K562 (cell line): ENCODE results near the gene SUPT3H. TPM values are rescaled to one million over a fixed set of nuclear protein-coding genes. Genes with fewer than 3 reads are reported as not detected.

Source experiments
- EGR1 ChIP-seq: fragments of 450-650 bp; conservative IDR thresholded peaks from 2 replicates; pipeline ENCODE4 v1.6.1; 2017; ENCODE audit warnings: mild to moderate bottlenecking
- FOXA3 ChIP-seq, 2 experiments: fragments of 450-650 bp in 1 of 2; sonication (generic) in 1 of 2; formaldehyde crosslinking; IDR thresholded peaks in 1 of 2; conservative IDR thresholded peaks in 1 of 2; 2 replicates each; pipeline versions ENCODE4 v1.4.0 to v1.8.0; 2020 to 2022; ENCODE audit warnings: mild to moderate bottlenecking in 2 of 2, missing genetic modification reagents in 1 of 2
- FOXJ3 ChIP-seq: sonication (generic); formaldehyde crosslinking; IDR thresholded peaks from 2 replicates; pipeline ENCODE4 v1.4.0; 2020; ENCODE audit warnings: mild to moderate bottlenecking, missing genetic modification reagents
- GATAD2B ChIP-seq: fragments of 450-650 bp; IDR thresholded peaks from 2 replicates; pipeline ENCODE4 v1.6.1; 2017; ENCODE audit warnings: mild to moderate bottlenecking, borderline replicate concordance
- GTF3C2 ChIP-seq: IDR thresholded peaks from 3 replicates; pipeline ENCODE4 v1.6.1; 2011; ENCODE audit warnings: borderline replicate concordance, mild to moderate bottlenecking, moderate library complexity; ENCODE audit not compliant: insufficient read length; ENCODE audit errors: extremely low read depth
- HIVEP1 ChIP-seq: fragments of 250-450 bp; sonication (Bioruptor Pico); IDR thresholded peaks from 2 replicates; pipeline ENCODE4 v1.4.0; 2020; ENCODE audit warnings: mild to moderate bottlenecking
- KLF6 ChIP-seq: fragments of 250-450 bp; sonication (Bioruptor Pico); IDR thresholded peaks from 2 replicates; pipeline ENCODE4 v1.4.0; 2020; ENCODE audit warnings: mild to moderate bottlenecking, moderate library complexity, borderline replicate concordance
- MBD1 ChIP-seq: fragments of 250-450 bp; sonication (Bioruptor Pico); IDR thresholded peaks from 2 replicates; pipeline ENCODE4 v1.8.0; 2022; ENCODE audit warnings: inconsistent platforms
- NFIX ChIP-seq: fragments of 250-450 bp; sonication (Bioruptor Pico); IDR thresholded peaks from 2 replicates; pipeline ENCODE4 v1.4.0; 2020; ENCODE audit warnings: low read depth, mild to moderate bottlenecking, moderate library complexity
- RERE ChIP-seq: sonication (generic); formaldehyde crosslinking; IDR thresholded peaks from 2 replicates; pipeline ENCODE4 v1.8.0; 2023; ENCODE audit warnings: missing genetic modification reagents, mild to moderate bottlenecking, borderline replicate concordance
- SP2 ChIP-seq: IDR thresholded peaks from 2 replicates; pipeline ENCODE4 v1.6.1; 2011; ENCODE audit warnings: mild to moderate bottlenecking, low read depth, low read length, moderate library complexity; ENCODE audit not compliant: poor library complexity, severe bottlenecking; ENCODE audit errors: extremely low read depth
- TCF7 ChIP-seq: sonication (generic); IDR thresholded peaks from 2 replicates; pipeline ENCODE4 v1.6.1; 2016; ENCODE audit warnings: antibody characterized with exemption, borderline replicate concordance
- ZHX1 ChIP-seq: fragments of 150-350 bp; conservative IDR thresholded peaks from 2 replicates; pipeline ENCODE4 v1.6.1; 2014; ENCODE audit warnings: low read length
- ZNF77 ChIP-seq: fragments of 250-450 bp; sonication (Bioruptor Pico); IDR thresholded peaks from 2 replicates; pipeline ENCODE4 v1.5.0; 2020
- ZSCAN29 ChIP-seq: fragments of 450-650 bp; IDR thresholded peaks from 2 replicates; pipeline ENCODE4 v1.6.1; 2017
- polyA plus RNA-seq, 8 experiments: library from polyadenylated mRNA; depleted of rRNA in 4 of 8; stranded (reverse) in 5 of 8; unstranded in 3 of 8; fragments of >200 nt; fragmentation: Nextera tagmentation in 2 of 8; fragmentation: Illumina TruSeq in 1 of 8; extraction: Ambion mirVana in 2 of 8; extraction: Trizol in 1 of 8; gene quantifications; 2 replicates each; pipeline versions ENCODE4 v1.2.1 to v1.2.3, GENCODE V29; 2011 to 2014; ENCODE audit warnings: inconsistent platforms in 1 of 8, missing spikeins in 1 of 8
- total RNA-seq, 7 experiments: library from RNA; depleted of rRNA in 6 of 7; stranded (reverse); fragments of >200 nt in 6 of 7; fragmentation: Illumina TruSeq in 2 of 7; extraction: Trizol in 2 of 7; gene quantifications; 2 replicates each; pipeline versions ENCODE4 v1.2.1 to v1.2.3, GENCODE V29; 2011 to 2021; ENCODE audit warnings: low replicate concordance in 1 of 7

Gene SUPT3H
- total and polyA plus RNA-seq, 9 of the 15 experiments (the other 6 are each of a cell fraction or from before 2014, with no cell fraction given): 7.2 to 16.3 (median 11.9) TPM

- TF ChIP-seq GTF3C2: no peak
- no peak for TF ChIP-seq SP2
- TF ChIP-seq TCF7: 0 out of 2 replicates have a peak, but pooled peaks have one; percentile 20
- TF ChIP-seq EGR1: no peak
- no peak for TF ChIP-seq KLF6 (CRISPR knock-in tag)
- no peak for TF ChIP-seq FOXJ3 (CRISPR knock-in tag)
- TF ChIP-seq ZNF77: no peak
- TF ChIP-seq ZHX1: no peak
- no peak for TF ChIP-seq ZSCAN29
- 0 out of 2 replicates have a peak, but pooled peaks have one; percentile 58 for TF ChIP-seq GATAD2B
- TF ChIP-seq HIVEP1: no peak
- TF ChIP-seq FOXA3 (CRISPR knock-in tag; conservative IDR thresholded peaks at IDR 0.05 in 1 of 2, IDR thresholded peaks at IDR 0.05 in 1 of 2): no peak
- TF ChIP-seq NFIX (CRISPR knock-in tag): no peak
- TF ChIP-seq RERE (CRISPR knock-in tag): no peak
- no peak for TF ChIP-seq MBD1 (CRISPR knock-in tag)
Observed at GRCh38 chr6:45377043-45377553, 636 bp downstream of the SUPT3H start (continued).
